GM10847 (cell line): ENCODE data around the gene SLC25A31.

ENCODE experiments used
- POLR2A ChIP-seq: IDR thresholded peaks from 2 replicates; pipeline ENCODE4 v1.6.1; 2011; ENCODE audit not compliant: insufficient read length; ENCODE audit errors: extremely low read depth

Gene SLC25A31

DNA sequence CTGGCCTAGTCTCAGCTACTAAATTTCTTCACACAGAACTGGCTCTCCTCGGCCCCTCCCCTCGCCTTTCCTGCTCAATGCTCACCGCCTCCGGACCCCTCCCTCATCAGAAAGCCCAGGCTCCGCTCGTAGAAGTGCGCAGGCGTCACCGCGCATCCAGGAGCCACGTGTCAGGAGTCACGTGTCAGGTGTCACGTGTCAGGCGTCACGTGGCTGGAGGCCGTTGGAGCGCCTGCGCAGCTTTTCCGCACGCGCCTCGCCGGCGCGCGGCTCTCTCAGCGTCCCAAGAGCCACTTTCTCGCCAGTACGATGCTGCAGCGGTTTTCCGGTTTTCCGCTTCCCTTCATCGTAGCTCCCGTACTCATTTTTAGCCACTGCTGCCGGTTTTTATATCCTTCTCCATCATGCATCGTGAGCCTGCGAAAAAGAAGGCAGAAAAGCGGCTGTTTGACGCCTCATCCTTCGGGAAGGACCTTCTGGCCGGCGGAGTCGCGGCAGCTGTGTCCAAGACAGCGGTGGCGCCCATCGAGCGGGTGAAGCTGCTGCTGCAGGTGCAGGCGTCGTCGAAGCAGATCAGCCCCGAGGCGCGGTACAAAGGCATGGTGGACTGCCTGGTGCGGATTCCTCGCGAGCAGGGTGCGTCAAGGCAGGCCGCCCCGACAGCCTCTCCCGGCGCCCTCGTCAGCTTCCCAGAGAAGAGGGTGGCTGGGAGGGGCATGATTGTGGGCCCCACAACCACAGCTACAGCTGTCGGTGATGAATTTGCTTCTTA is at the start of gene SLC25A31:
Gene SLC25A31, plus strand, starts transcription at position 259 of the 772 bp plus-strand sequence. Its CDS starts 146 bp downstream, at position 405.
- TF ChIP-seq POLR2A, result no peak

- no peak for TF ChIP-seq POLR2A
These were observed 44.9 kb upstream of the SLC25A31 start for GRCh38 chr4:127685292-127685691.

GRCh38 chr4:127686658-127687057 is 43.5 kb upstream of the SLC25A31 start:
- TF ChIP-seq POLR2A, result no peak

- no peak for TF ChIP-seq POLR2A
These were observed 42.6 kb upstream of the SLC25A31 start for GRCh38 chr4:127687580-127687979.

- TF ChIP-seq POLR2A, result no peak
These were observed 31.4 kb upstream of the SLC25A31 start for GRCh38 chr4:127698789-127699200.

DNA sequence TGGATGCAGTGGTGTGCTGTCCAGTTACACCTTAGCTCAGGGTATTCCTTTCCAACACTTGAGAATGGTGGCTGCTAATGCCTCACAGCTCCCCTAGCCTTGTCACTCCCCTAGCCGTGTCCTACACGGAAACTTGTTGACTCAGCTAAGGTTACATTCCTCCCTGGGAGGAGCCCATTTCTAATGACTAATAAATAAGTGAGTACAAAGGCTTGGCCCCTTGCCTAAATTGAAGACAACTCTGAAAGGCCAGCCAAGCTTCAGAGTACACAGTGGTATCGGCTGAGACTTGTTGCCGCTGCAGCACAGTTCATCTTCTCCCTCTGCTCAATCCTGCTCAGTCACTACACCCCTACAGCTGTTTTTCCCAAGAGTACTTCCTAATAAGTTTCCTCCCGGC is 21.2 kb upstream of the SLC25A31 start:
- no peak for TF ChIP-seq POLR2A

GRCh38 chr4:127709456-127709855 is 20.7 kb upstream of the SLC25A31 start:
- TF ChIP-seq POLR2A, result no peak

DNA sequence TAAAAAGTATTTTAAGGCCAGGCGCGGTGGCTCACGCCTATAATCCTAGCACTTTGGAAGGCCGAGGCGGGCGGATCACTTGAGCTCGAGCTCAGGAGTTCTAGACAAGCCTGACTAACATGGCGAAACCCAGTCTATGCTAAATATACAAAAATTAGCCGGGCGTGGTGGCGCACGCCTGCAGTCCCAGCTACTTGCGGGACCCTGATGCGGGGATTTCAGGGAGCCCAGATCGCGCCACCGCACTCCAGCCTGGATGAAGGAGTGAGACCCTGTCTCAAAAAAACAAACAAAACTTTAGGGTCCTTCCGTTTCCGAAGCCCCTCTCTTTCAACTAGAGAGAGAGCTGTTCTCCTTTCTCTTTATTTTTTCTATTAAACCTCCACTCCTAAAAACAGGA is 1.2 kb downstream of the SLC25A31 start:
- no peak for TF ChIP-seq POLR2A

DNA sequence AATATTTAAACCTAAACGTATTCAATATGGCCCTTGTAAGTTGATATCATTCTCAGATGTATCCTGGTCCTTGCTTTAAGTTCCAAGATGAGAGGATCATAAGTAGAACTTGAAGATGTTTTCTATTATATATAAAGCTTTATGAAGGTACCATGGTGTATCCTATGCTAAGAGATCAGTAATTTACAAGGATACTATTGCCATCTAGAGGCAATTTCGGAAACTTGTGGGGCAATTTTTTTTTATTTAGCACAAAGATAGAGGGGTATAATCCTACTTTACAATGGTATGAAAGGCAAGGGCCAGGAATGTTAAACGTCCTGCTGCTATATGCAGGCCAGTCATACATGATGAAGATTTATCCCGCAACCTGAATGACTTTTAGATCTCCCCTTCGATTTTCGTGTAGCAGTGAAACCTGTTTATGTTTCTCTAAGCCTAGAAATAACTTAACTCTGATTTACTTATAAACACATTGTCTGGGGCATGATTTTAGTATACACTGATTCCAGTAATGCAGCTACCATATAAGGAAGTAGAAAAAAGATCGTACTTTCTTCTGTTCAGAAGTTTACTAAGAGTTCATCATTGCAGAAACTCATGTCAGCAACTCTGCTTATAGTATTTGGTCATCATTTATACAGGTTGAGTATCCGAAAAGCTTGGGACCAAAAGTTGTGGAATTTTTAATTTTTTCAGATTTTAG is 2.6 kb downstream of the SLC25A31 start:
- TF ChIP-seq POLR2A, result no peak

DNA sequence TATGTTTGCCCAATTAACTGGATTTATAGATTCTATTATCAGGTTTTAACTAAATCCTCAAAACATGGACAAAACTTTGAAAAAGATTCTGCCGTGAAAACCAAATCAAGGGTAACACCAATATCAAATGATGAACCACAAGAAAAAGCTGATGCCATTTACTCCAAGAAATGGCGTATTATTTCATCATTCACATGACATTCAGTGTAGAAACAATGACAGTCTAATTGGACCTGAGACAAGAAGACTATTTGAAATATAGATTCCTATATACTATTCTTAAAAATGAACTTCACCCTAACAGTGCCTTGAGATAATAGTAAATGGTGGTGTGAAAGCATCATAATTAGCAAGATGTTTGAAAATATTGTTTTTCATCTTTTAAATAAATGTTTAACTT is 4.8 kb downstream of the SLC25A31 start:
- no peak for TF ChIP-seq POLR2A

DNA sequence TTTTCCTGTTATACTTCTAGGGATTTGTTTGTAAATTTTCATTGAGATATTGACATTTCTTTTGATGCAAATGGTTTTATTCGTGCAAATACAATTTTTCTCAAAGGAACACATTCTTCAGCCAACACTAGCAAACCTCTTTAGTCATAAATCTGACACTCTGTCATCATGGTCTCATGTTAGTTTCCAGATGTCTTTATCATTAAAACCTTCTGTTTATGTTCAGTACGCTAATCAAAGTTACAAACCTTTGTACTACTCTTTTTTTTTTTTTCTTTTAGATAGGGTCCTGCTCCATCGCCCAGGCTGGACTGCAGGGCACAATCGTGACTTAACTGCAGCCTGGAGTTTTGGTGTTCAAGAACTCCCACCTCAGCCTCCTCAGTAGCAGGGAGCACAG is 7.1 kb downstream of the SLC25A31 start:
- TF ChIP-seq POLR2A, result no peak

GRCh38 chr4:127741247-127741646 is 11.0 kb downstream of the SLC25A31 start:
- TF ChIP-seq POLR2A, result no peak

DNA sequence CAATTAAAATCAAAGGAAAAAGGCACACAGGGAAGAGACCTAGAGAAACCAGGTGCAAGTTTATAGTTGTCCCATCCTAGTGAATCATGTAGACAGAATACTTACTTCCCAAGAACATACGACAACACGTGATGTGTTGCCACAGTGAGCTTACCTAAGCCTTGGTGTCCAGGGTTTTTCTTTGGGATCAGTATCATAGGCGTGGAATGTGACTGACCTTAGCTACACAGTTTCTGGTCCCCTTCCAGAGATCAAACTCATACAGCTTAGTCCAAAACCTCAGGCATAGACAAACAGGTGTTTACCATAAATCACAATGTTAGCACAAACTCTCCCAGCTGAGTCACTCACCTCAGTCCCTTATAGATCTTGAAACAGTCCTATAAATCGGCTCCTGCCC is 17.7 kb downstream of the SLC25A31 start:
- TF ChIP-seq POLR2A, result no peak

DNA sequence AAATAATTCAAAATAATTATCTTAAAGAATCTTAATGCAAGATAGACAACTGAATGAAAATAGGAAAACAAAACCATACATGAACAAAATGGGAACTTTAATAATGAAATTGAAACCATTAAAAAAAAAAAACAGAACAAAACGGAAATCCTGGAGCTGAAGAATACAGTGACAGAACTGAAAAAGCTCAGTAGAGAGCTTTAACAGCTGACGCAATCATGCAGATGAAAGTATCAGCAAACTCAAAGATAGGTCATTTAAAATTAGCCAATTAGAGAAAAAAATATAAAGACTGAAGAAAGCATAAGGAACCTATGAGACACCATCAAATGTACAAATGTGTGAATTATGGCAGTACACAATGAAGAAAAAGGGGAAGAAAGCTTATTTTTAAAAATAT is 18.8 kb downstream of the SLC25A31 start:
- no peak for TF ChIP-seq POLR2A

DNA sequence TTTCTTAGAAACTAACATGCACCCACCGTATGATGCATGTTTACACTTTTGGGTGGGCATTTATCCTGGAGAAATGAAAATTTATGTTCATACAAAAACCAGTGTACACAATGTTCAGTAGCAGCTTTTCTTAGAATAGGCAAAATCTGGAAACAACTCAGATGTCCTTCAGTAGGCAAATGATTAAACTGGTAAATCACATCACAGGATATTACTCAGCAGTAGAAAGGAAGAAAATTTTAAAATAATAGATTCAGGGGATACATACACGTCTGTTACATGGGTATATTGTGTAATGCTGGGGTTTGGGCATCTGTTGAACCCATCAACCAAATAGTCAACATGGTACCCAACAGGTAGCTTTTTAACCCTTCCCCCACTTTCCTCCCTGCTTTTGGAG is 26.7 kb downstream of the SLC25A31 start:
- TF ChIP-seq POLR2A, result no peak

GRCh38 chr4:127759228-127759820 is 29.1 kb downstream of the SLC25A31 start:
- TF ChIP-seq POLR2A, result no peak

DNA sequence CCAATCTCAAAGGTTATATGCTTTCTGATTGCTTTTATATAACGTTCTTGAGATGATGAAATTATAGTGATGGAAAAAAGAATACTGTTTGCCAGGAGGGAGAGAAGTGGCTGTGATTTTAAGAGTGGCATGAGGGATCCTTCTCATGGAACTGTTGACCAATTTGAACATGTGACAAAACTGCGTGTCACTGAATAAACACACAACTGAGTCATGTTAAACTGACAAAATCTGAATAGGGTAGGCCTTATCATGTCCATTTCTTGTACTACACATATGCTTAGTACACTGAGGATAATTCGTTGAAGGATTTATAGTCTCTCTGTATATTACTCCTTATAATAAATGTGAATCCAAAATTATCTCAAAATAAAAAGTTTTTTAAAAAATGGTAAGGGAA is 29.7 kb downstream of the SLC25A31 start:
- no peak for TF ChIP-seq POLR2A
